K562 (cell line): ENCODE measurements around the gene ABHD14A. TPM values are rescaled to one million over a fixed set of nuclear protein-coding genes. Genes with fewer than 3 reads are reported as not detected.
A peak's percentile ranks its signal among the peaks of the same experiment; 100 is the strongest.

Source experiments
- ATF6 ChIP-seq: sonication (generic); formaldehyde crosslinking; IDR thresholded peaks from 2 replicates; pipeline ENCODE4 v1.4.0; 2020; ENCODE audit warnings: mild to moderate bottlenecking, missing genetic modification reagents
- CBFA2T2 ChIP-seq: fragments of 450-650 bp; conservative IDR thresholded peaks from 2 replicates; pipeline ENCODE4 v1.6.1; 2017; ENCODE audit warnings: mild to moderate bottlenecking
- CBX5 ChIP-seq: IDR thresholded peaks from 2 replicates; pipeline ENCODE4 v1.6.1; 2014; ENCODE audit warnings: low read depth, borderline replicate concordance
- CEBPZ ChIP-seq: fragments of 150-350 bp; IDR thresholded peaks from 2 replicates; pipeline ENCODE4 v1.6.1; 2014; ENCODE audit warnings: low read depth, mild to moderate bottlenecking, low read length, borderline replicate concordance
- ETV6 ChIP-seq, 3 experiments: fragments of 150-350 bp in 1 of 3; sonication (generic) in 1 of 3; formaldehyde crosslinking in 1 of 3; IDR thresholded peaks; 2 replicates each; pipeline versions ENCODE4 v1.6.1 to v1.8.0; 2014 to 2022; ENCODE audit warnings: borderline replicate concordance in 2 of 3, low read depth in 2 of 3, antibody characterized with exemption in 1 of 3, low read length in 1 of 3, mild to moderate bottlenecking in 1 of 3, missing genetic modification reagents in 1 of 3
- GATA2 ChIP-seq: sonication (generic); formaldehyde crosslinking; IDR thresholded peaks from 2 replicates; pipeline ENCODE4 v1.4.0; 2020; ENCODE audit warnings: mild to moderate bottlenecking, missing genetic modification reagents
- HDAC1 ChIP-seq, 2 experiments: fragments of 450-650 bp; IDR thresholded peaks; 2 replicates each; pipeline ENCODE4 v1.6.1; 2016 to 2017; ENCODE audit warnings: inconsistent platforms in 1 of 2, mild to moderate bottlenecking in 1 of 2, moderate library complexity in 1 of 2
- KAT8 ChIP-seq: fragments of 450-650 bp; IDR thresholded peaks from 2 replicates; pipeline ENCODE4 v1.6.1; 2016; ENCODE audit warnings: low read depth, mild to moderate bottlenecking
- OTX1 ChIP-seq: fragments of 450-650 bp; formaldehyde crosslinking; IDR thresholded peaks from 2 replicates; pipeline ENCODE4 v1.4.0; 2022; ENCODE audit warnings: mild to moderate bottlenecking
- SNIP1 ChIP-seq: fragments of 450-650 bp; IDR thresholded peaks from 2 replicates; pipeline ENCODE4 v1.7.1; 2017; ENCODE audit warnings: low read depth, mild to moderate bottlenecking
- TFAP4 ChIP-seq: sonication (generic); formaldehyde crosslinking; IDR thresholded peaks from 2 replicates; pipeline ENCODE4 v1.8.0; 2022; ENCODE audit warnings: missing genetic modification reagents, mild to moderate bottlenecking, moderate library complexity, borderline replicate concordance
- polyA plus RNA-seq, 8 experiments: library from polyadenylated mRNA; depleted of rRNA in 4 of 8; stranded (reverse) in 5 of 8; unstranded in 3 of 8; fragments of >200 nt; fragmentation: Nextera tagmentation in 2 of 8; fragmentation: Illumina TruSeq in 1 of 8; extraction: Ambion mirVana in 2 of 8; extraction: Trizol in 1 of 8; gene quantifications; 2 replicates each; pipeline versions ENCODE4 v1.2.1 to v1.2.3, GENCODE V29; 2011 to 2014; ENCODE audit warnings: inconsistent platforms in 1 of 8, missing spikeins in 1 of 8
- total RNA-seq, 7 experiments: library from RNA; depleted of rRNA in 6 of 7; stranded (reverse); fragments of >200 nt in 6 of 7; fragmentation: Illumina TruSeq in 2 of 7; extraction: Trizol in 2 of 7; gene quantifications; 2 replicates each; pipeline versions ENCODE4 v1.2.1 to v1.2.3, GENCODE V29; 2011 to 2021; ENCODE audit warnings: low replicate concordance in 1 of 7
- TF ChIP-seq, protein P1 (sequence below): sonication (generic); formaldehyde crosslinking; IDR thresholded peaks from 2 replicates; pipeline ENCODE4 v1.8.0; 2023; ENCODE audit warnings: mild to moderate bottlenecking, missing genetic modification reagents
- TF ChIP-seq, protein P2 (sequence below): sonication (generic); formaldehyde crosslinking; IDR thresholded peaks from 2 replicates; pipeline ENCODE4 v1.8.1; 2022; ENCODE audit warnings: missing genetic modification reagents

ABHD14A gene
- total and polyA plus RNA-seq, 9 of the 15 experiments (the other 6 are each of a cell fraction or from before 2014, with no cell fraction given), result 0.90 to 10.5 (median 8.3) TPM

DNA sequence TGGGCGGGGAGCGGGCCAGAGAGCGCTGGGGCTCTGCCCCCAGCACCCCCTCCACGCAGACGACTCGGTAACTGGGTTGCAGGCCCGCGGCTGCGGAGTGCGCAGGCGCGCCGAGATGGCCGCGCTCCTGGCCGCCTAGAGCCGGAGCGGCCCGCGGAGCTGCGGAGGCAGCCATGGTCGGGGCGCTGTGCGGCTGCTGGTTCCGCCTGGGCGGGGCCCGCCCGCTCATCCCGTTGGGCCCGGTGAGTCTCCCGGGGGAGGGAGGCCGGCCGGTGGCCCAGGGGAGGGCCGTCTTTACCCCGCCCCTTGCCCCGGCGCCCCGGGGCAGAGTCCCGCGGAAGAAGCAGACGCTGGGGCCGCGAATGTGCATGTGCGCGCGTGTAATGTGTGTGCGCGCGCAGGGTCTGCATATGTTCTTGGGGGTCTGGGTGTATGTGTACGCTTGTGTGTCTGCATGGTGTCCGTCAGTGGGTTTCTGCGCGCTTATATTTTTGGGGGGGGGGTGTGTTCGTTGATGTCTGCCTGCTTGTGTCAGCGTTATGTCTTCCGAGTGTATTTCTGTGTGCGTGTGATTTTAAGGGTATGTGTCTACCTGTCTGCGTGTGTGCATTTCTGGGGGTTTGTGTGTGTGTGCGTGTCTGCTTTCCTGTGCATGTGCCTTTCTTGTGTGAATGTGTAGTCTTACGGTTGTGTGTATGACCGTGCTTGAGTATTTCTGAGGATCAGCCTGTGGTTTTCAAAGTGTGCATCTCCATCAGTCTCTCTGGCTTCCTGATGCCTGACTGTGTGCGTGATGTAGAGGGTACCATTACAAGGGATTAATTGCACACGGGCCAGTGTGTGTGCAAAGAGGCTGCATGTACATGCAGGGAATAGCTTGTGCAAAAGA, at the start of gene ABHD14A (continued):
- TF ChIP-seq GATA2 (CRISPR knock-in tag) (no peak), ATF6 (CRISPR knock-in tag) (no peak), CBX5 (no peak), OTX1 (CRISPR knock-in tag) (no peak), SNIP1 (no peak), TFAP4 (no peak), CBFA2T2 (no peak), ETV6 (IDR thresholded peaks at IDR 0.05; ENCODE audit: borderline replicate concordance in 1 of 2, low read depth in 2 of 2, low read length in 1 of 2) (no peak), ETV6 (CRISPR knock-in tag; IDR thresholded peaks at IDR 0.05; ENCODE audit: borderline replicate concordance) (no peak), HDAC1 (IDR thresholded peaks at IDR 0.05) (peak in 1 of 2 experiments; percentile 64; a peak in 2 of 4 replicates), CEBPZ (no peak), KAT8 (no peak)
- TF ChIP-seq, protein P1, sequence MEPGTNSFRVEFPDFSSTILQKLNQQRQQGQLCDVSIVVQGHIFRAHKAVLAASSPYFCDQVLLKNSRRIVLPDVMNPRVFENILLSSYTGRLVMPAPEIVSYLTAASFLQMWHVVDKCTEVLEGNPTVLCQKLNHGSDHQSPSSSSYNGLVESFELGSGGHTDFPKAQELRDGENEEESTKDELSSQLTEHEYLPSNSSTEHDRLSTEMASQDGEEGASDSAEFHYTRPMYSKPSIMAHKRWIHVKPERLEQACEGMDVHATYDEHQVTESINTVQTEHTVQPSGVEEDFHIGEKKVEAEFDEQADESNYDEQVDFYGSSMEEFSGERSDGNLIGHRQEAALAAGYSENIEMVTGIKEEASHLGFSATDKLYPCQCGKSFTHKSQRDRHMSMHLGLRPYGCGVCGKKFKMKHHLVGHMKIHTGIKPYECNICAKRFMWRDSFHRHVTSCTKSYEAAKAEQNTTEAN (CRISPR knock-in tag), result no peak
- TF ChIP-seq, protein P2, sequence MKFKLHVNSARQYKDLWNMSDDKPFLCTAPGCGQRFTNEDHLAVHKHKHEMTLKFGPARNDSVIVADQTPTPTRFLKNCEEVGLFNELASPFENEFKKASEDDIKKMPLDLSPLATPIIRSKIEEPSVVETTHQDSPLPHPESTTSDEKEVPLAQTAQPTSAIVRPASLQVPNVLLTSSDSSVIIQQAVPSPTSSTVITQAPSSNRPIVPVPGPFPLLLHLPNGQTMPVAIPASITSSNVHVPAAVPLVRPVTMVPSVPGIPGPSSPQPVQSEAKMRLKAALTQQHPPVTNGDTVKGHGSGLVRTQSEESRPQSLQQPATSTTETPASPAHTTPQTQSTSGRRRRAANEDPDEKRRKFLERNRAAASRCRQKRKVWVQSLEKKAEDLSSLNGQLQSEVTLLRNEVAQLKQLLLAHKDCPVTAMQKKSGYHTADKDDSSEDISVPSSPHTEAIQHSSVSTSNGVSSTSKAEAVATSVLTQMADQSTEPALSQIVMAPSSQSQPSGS (CRISPR knock-in tag), result no peak
